ENCODE results near the gene PPP2R2D. TPM values are rescaled to one million over a fixed set of nuclear protein-coding genes. Genes with fewer than 3 reads are reported as not detected.
A peak's percentile ranks its signal among the peaks of the same experiment; 100 is the strongest.
"Not testable (repeated sequence)": the region's sequence is repeated elsewhere in the genome, so short reads cannot be mapped to it uniquely, and the experiment has no call there.

PPP2R2D gene
- total RNA-seq, 2 experiments from 2014 or later: 32.6 to 32.9 TPM

- ChIA-PET POLR2A (interaction anchor here (0.6 to 1.4 kb wide), 4 partner anchors 10 to 97 kb away, joined by 3 to 7 read pairs (median 4); no protein-coding TSS in a partner anchor), CTCF (no interaction called here)
- no peak for DNase-seq
- no peaks in the 10 kb centered on the region for H3K9me3 Mint-ChIP-seq
- H3K4me3 ChIP-seq (ENCODE audit: low read length): peak overlapping the region; percentile 57
- H3K4me1 Mint-ChIP-seq (ENCODE audit: low read depth): peaks cover 35% of the 10 kb centered on the region
- peak overlapping the region; percentile 88 for H3K4me3 Mint-ChIP-seq
- peaks cover 6% of the 10 kb centered on the region for H3K36me3 Mint-ChIP-seq (ENCODE audit: low read depth)
- peak overlapping the region; percentile 67 for H3K27ac Mint-ChIP-seq
- no peaks in the 10 kb centered on the region for H3K27me3 ChIP-seq (ENCODE audit: control insufficient read depth in 1 of 2, insufficient read depth in 2 of 2, low read length in 2 of 2)
- no peaks in the 10 kb centered on the region for H3K36me3 ChIP-seq (ENCODE audit: insufficient read depth, low read length)
- intact Hi-C loops (cut with DNase I, micrococcal nuclease): loop anchor here in 1 of 2 experiments (5.0 to 10.0 kb wide), 3 partner anchors 350 to 555 kb away; partner anchors contain the start of genes INPP5A, LRRC27 and PWWP2B
- ATAC-seq (ENCODE audit: poor library complexity): no peak
- H3K4me1 ChIP-seq (ENCODE audit: insufficient read depth, low read length): peaks cover 41% of the 10 kb centered on the region
- no peak overlapping the region for H3K27ac ChIP-seq (ENCODE audit: low read depth in 1 of 2, low read length in 2 of 2)
- H3K9me3 ChIP-seq (ENCODE audit: control insufficient read depth in 1 of 2, insufficient read depth in 1 of 2, low read length in 2 of 2): no peaks in the 10 kb centered on the region
- no peaks in the 10 kb centered on the region for H3K27me3 Mint-ChIP-seq
- TF ChIP-seq CTCF (IDR thresholded peaks at IDR 0.05): no peak
Observed at GRCh38 chr10:131982796-131983195, 82.0 kb downstream of the PPP2R2D start.

GRCh38 chr10:131983780-131984179, 83.0 kb downstream of the PPP2R2D start:
- Histone ChIP-seq H3K36me3 (ENCODE audit: insufficient read depth, low read length) (no peaks in the 10 kb centered on the region), H3K27ac (ENCODE audit: low read depth in 1 of 2, low read length in 2 of 2) (no peak overlapping the region), H3K4me1 (ENCODE audit: insufficient read depth, low read length) (peaks cover 34% of the 10 kb centered on the region), H3K4me3 (ENCODE audit: low read length) (no peak overlapping the region), H3K27me3 (ENCODE audit: control insufficient read depth in 1 of 2, insufficient read depth in 2 of 2, low read length in 2 of 2) (no peaks in the 10 kb centered on the region), H3K9me3 (ENCODE audit: control insufficient read depth in 1 of 2, insufficient read depth in 1 of 2, low read length in 2 of 2) (no peaks in the 10 kb centered on the region)
- TF ChIP-seq CTCF (IDR thresholded peaks at IDR 0.05): no peak
- intact Hi-C loops (cut with DNase I, micrococcal nuclease): loop anchor here in 1 of 2 experiments (5.0 to 10.0 kb wide), 3 partner anchors 349 to 554 kb away; partner anchors contain the start of genes INPP5A, LRRC27 and PWWP2B
- Mint-ChIP-seq H3K27me3 (no peaks in the 10 kb centered on the region), H3K4me3 (peak overlapping the region; percentile 88), H3K9me3 (no peaks in the 10 kb centered on the region), H3K36me3 (ENCODE audit: low read depth) (no peaks in the 10 kb centered on the region), H3K4me1 (ENCODE audit: low read depth) (peaks cover 25% of the 10 kb centered on the region), H3K27ac (peak overlapping the region; percentile 67)
- POLR2A ChIA-PET: interaction anchor here (1.2 to 1.4 kb wide), 2 partner anchors 11 to 84 kb away, joined by 3 to 7 read pairs; no protein-coding TSS in a partner anchor
- ATAC-seq (ENCODE audit: poor library complexity) (no peak), DNase-seq (no peak)
- CTCF ChIA-PET: no interaction called here

- H3K27ac ChIP-seq (ENCODE audit: low read depth in 1 of 2, low read length in 2 of 2); H3K4me1 Mint-ChIP-seq (ENCODE audit: low read depth); H3K36me3 Mint-ChIP-seq (ENCODE audit: low read depth); H3K27ac Mint-ChIP-seq; H3K36me3 ChIP-seq (ENCODE audit: insufficient read depth, low read length); H3K4me3 ChIP-seq (ENCODE audit: low read length); H3K27me3 ChIP-seq (ENCODE audit: control insufficient read depth in 1 of 2, insufficient read depth in 2 of 2, low read length in 2 of 2); H3K9me3 ChIP-seq (ENCODE audit: control insufficient read depth in 1 of 2, insufficient read depth in 1 of 2, low read length in 2 of 2); CTCF ChIA-PET; H3K9me3 Mint-ChIP-seq; POLR2A ChIA-PET; H3K4me1 ChIP-seq (ENCODE audit: insufficient read depth, low read length); ATAC-seq (ENCODE audit: poor library complexity); H3K27me3 Mint-ChIP-seq; DNase-seq; H3K4me3 Mint-ChIP-seq: not testable (repeated sequence)
- intact Hi-C loops (cut with DNase I, micrococcal nuclease): loop anchor here in 1 of 2 experiments (10.0 kb wide), 1 partner anchor 408 kb away; the partner anchor contains the start of gene PWWP2B
Observed at GRCh38 chr10:131986851-131987250, 86.0 kb downstream of the PPP2R2D start.

- ATAC-seq (ENCODE audit: poor library complexity); H3K27me3 Mint-ChIP-seq; POLR2A ChIA-PET; H3K27ac ChIP-seq (ENCODE audit: low read depth in 1 of 2, low read length in 2 of 2); H3K4me3 ChIP-seq (ENCODE audit: low read length); H3K9me3 Mint-ChIP-seq; H3K36me3 ChIP-seq (ENCODE audit: insufficient read depth, low read length); H3K4me1 ChIP-seq (ENCODE audit: insufficient read depth, low read length); H3K36me3 Mint-ChIP-seq (ENCODE audit: low read depth); H3K27me3 ChIP-seq (ENCODE audit: control insufficient read depth in 1 of 2, insufficient read depth in 2 of 2, low read length in 2 of 2); DNase-seq; H3K27ac Mint-ChIP-seq; H3K4me3 Mint-ChIP-seq; H3K4me1 Mint-ChIP-seq (ENCODE audit: low read depth); H3K9me3 ChIP-seq (ENCODE audit: control insufficient read depth in 1 of 2, insufficient read depth in 1 of 2, low read length in 2 of 2); CTCF ChIA-PET: not testable (repeated sequence)
- intact Hi-C loops (cut with DNase I, micrococcal nuclease): loop anchor here in 1 of 2 experiments (10.0 kb wide), 1 partner anchor 408 kb away; the partner anchor contains the start of gene PWWP2B
Observed at GRCh38 chr10:131987301-131987700, 86.5 kb downstream of the PPP2R2D start.

GRCh38 chr10:131987786-131988185, 87.0 kb downstream of the PPP2R2D start:
- H3K27me3 Mint-ChIP-seq; H3K27me3 ChIP-seq (ENCODE audit: control insufficient read depth in 1 of 2, insufficient read depth in 2 of 2, low read length in 2 of 2); H3K36me3 ChIP-seq (ENCODE audit: insufficient read depth, low read length); POLR2A ChIA-PET; H3K4me1 ChIP-seq (ENCODE audit: insufficient read depth, low read length); DNase-seq; H3K9me3 ChIP-seq (ENCODE audit: control insufficient read depth in 1 of 2, insufficient read depth in 1 of 2, low read length in 2 of 2); H3K9me3 Mint-ChIP-seq; H3K4me3 ChIP-seq (ENCODE audit: low read length); H3K27ac Mint-ChIP-seq; CTCF ChIA-PET; H3K36me3 Mint-ChIP-seq (ENCODE audit: low read depth); H3K4me3 Mint-ChIP-seq; ATAC-seq (ENCODE audit: poor library complexity); H3K27ac ChIP-seq (ENCODE audit: low read depth in 1 of 2, low read length in 2 of 2); H3K4me1 Mint-ChIP-seq (ENCODE audit: low read depth): not testable (repeated sequence)
- intact Hi-C loops (cut with DNase I, micrococcal nuclease): loop anchor here in 1 of 2 experiments (10.0 kb wide), 1 partner anchor 407 kb away; the partner anchor contains the start of gene PWWP2B

All from CD4-positive, alpha-beta T cell (primary cell).